WTC11 (cell line): ENCODE data around the gene LIN7A.
"Not testable (repeated sequence)": the region's sequence is repeated elsewhere in the genome, so short reads cannot be mapped to it uniquely, and the experiment has no call there.

ENCODE experiments used
- CREB1 ChIP-seq: sonication (generic); formaldehyde crosslinking; IDR thresholded peaks from 2 replicates; pipeline ENCODE4 v1.8.0; 2023; ENCODE audit warnings: mild to moderate bottlenecking, missing genetic modification reagents
- CTCF ChIP-seq: fragments of 200-600 bp; IDR thresholded peaks from 2 replicates; pipeline ENCODE4 v1.8.0; 2022; ENCODE audit warnings: antibody characterized with exemption
- ZNF263 ChIP-seq: sonication (generic); formaldehyde crosslinking; IDR thresholded peaks from 2 replicates; pipeline ENCODE4 v1.8.1; 2022; ENCODE audit warnings: low read depth, mild to moderate bottlenecking, moderate library complexity, missing genetic modification reagents

DNA sequence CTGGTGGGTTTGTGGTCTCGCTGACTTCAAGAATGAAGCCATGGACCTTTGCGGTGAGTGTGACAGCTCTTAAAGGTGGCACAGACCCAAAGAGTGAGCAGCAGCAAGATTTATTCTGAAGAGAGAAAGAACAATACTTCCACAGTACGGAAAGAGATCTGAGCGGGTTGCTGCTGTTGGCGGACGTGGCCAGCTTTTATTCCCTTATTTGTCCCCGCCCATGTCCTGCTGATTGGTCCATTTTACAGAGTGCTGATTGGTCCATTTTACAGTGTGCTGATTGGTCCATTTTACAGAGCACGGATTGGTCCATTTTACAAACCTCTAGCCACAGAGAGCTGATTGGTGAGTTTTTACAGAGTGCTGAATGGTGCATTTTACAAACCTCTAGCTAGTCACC lies 59.3 kb downstream of the LIN7A start:
- not testable (repeated sequence) for TF ChIP-seq CTCF; CREB1; ZNF263 (CRISPR knock-in tag)
